HepG2 (cell line): ENCODE data around the gene SOX5. TPM values are rescaled to one million over a fixed set of nuclear protein-coding genes. Genes with fewer than 3 reads are reported as not detected.

Experiments
- ATAC-seq: fragments of 200-7000 bp; cut with Tn5 transposase; 3 replicates; pipeline ENCODE4 v1.9.1; 2020; ENCODE audit warnings: mild to moderate bottlenecking, moderate library complexity
- BruUV-seq: library from RNA; stranded (reverse); fragments of 400-500 nt; replicated peaks from 2 replicates; lab custom pipeline; 2021; lab: Mats Ljungman, UMichigan
- CTCF ChIA-PET: fragments of 300-600 bp; formaldehyde crosslinking; extraction: SDS; loops from one replicate; lab custom pipeline; 2021; ENCODE audit warnings: low total read pairs, inconsistent platforms, low intra/inter-chr PET ratio; lab: Yijun Ruan, JAX
- POLR2A ChIA-PET: fragments of 350-600 bp; sonication (Branson Sonifier 250); formaldehyde crosslinking; loops from one replicate; lab custom pipeline; 2020; ENCODE audit warnings: antibody characterized with exemption, inconsistent platforms; lab: Yijun Ruan, JAX
- DNase-seq: peaks from one replicate; pipeline ENCODE4 v3.0.0-alpha.2; 2015; ENCODE audit warnings: low spot score
- FAIRE-seq: peaks from 3 replicates; lab custom pipeline; 2011; peaks lifted over from hg19 to GRCh38; lab: Jason Lieb, UNC
- H2AFZ ChIP-seq: one replicate; pipeline ENCODE4 v1.6.1; 2011; ENCODE audit warnings: low read length, inconsistent platforms
- H3K27ac ChIP-seq: fragments of 300-600 bp; 3 replicates; pipeline ENCODE4 v1.8.0; 2011; ENCODE audit warnings: mixed run types, mild to moderate bottlenecking, mixed read lengths, low read length, inconsistent platforms; ENCODE audit not compliant: insufficient read depth; ENCODE audit errors: extremely low read length
- H3K27me3 ChIP-seq, 2 experiments: fragments of 200-600 bp in 1 of 2; 2 replicates in 1 of 2; 3 replicates in 1 of 2; pipeline versions ENCODE4 v1.6.0 to v1.8.0; 2011; ENCODE audit warnings: low read length in 2 of 2, mild to moderate bottlenecking in 2 of 2, moderate library complexity in 2 of 2, inconsistent platforms in 1 of 2; ENCODE audit not compliant: insufficient read depth in 2 of 2, control insufficient read depth in 1 of 2
- H3K36me3 ChIP-seq, 2 experiments: fragments of 200-600 bp in 1 of 2; replicated peaks in 1 of 2; 2 replicates in 1 of 2; 3 replicates in 1 of 2; pipeline versions ENCODE4 v1.5.1 to v1.8.0; 2011; ENCODE audit warnings: low read length in 2 of 2, inconsistent platforms in 1 of 2; ENCODE audit not compliant: insufficient read depth in 2 of 2, control insufficient read depth in 1 of 2
- H3K4me1 ChIP-seq: 2 replicates; pipeline ENCODE4 v1.5.1; 2012; ENCODE audit warnings: low read length, inconsistent platforms; ENCODE audit not compliant: insufficient read depth
- H3K4me2 ChIP-seq: 2 replicates; pipeline ENCODE4 v1.6.0; 2011; ENCODE audit warnings: low read depth, low read length, inconsistent platforms
- H3K4me3 ChIP-seq, 3 experiments: fragments of 200-600 bp in 1 of 3; sonication (generic), shearing (Covaris generic) in 1 of 3; replicated peaks in 1 of 3; 2 replicates each; pipeline ENCODE4 v1.5.1; 2011 to 2016; ENCODE audit warnings: low read length in 3 of 3, inconsistent platforms in 2 of 3, low read depth in 2 of 3, mild to moderate bottlenecking in 2 of 3, control low read depth in 1 of 3, mixed read lengths in 1 of 3; ENCODE audit not compliant: insufficient read depth in 1 of 3
- H3K79me2 ChIP-seq: one replicate; pipeline ENCODE4 v1.6.1; 2011; ENCODE audit warnings: low read length, inconsistent platforms; ENCODE audit not compliant: insufficient read depth
- H3K9ac ChIP-seq: 2 replicates; pipeline ENCODE4 v1.6.0; 2011; ENCODE audit warnings: mild to moderate bottlenecking, low read depth, low read length, inconsistent platforms; ENCODE audit not compliant: insufficient read depth
- H3K9me3 ChIP-seq: 2 replicates; pipeline ENCODE4 v1.5.1; 2012; ENCODE audit warnings: mild to moderate bottlenecking, low read length
- H4K20me1 ChIP-seq: 2 replicates; pipeline ENCODE4 v1.6.0; 2011; ENCODE audit warnings: inconsistent platforms, mild to moderate bottlenecking, low read length, moderate library complexity; ENCODE audit not compliant: insufficient read depth
- GLI4 ChIP-seq: sonication (generic); formaldehyde crosslinking; IDR thresholded peaks from 2 replicates; pipeline ENCODE4 v1.5.1; 2020; ENCODE audit warnings: missing genetic modification reagents, mild to moderate bottlenecking, moderate library complexity, borderline replicate concordance
- HNF4A ChIP-seq: sonication (generic); formaldehyde crosslinking; IDR thresholded peaks from 2 replicates; pipeline ENCODE4 v1.4.0; 2020; ENCODE audit warnings: missing genetic modification reagents
- HNRNPL ChIP-seq: fragments of 200-400 bp; formaldehyde crosslinking; IDR thresholded peaks from 2 replicates; pipeline ENCODE4 v1.6.1; 2017; ENCODE audit warnings: mild to moderate bottlenecking, low read depth, low read length
- KLF16 ChIP-seq, 2 experiments: sonication (generic) in 1 of 2; formaldehyde crosslinking in 1 of 2; IDR thresholded peaks; 2 replicates each; pipeline versions ENCODE4 v1.6.1 to v1.8.0; 2016 to 2023; ENCODE audit warnings: missing genetic modification reagents in 2 of 2, missing compliant biosample characterization in 1 of 2
- SRF ChIP-seq: IDR thresholded peaks from 2 replicates; pipeline ENCODE4 v1.6.1; 2011; ENCODE audit warnings: mild to moderate bottlenecking, low read depth, low read length, moderate library complexity
- SSRP1 ChIP-seq: IDR thresholded peaks from 2 replicates; pipeline ENCODE4 v1.6.1; 2016; ENCODE audit warnings: control low read depth
- ZNF724P ChIP-seq: sonication (generic); formaldehyde crosslinking; IDR thresholded peaks from 2 replicates; pipeline ENCODE4 v1.8.0; 2022; ENCODE audit warnings: missing genetic modification reagents, borderline replicate concordance
- WGBS: methylation state at CpG from one replicate; pipeline ENCODE4 v1.1.6; 2017; ENCODE audit warnings: low lambda C conversion rate; 5-methylcytosine and 5-hydroxymethylcytosine counted together
- in situ Hi-C: cut with HindIII; loops from 2 replicates; pipeline ENCODE4 v1.10.0; 2017; ENCODE audit warnings: low pct_unique_long_range_greater_than_20kb; ENCODE audit not compliant: extremely low pct_ligation_motif_present
- intact Hi-C: fragments of 100-400 bp; cut with micrococcal nuclease; formaldehyde crosslinking; loops from one replicate; pipeline ENCODE4 v1.10.0; 2022; ENCODE audit not compliant: unreplicated experiment
- polyA plus RNA-seq, 8 experiments: library from polyadenylated mRNA; depleted of rRNA in 3 of 8; stranded (reverse) in 7 of 8; unstranded in 1 of 8; fragments of >200 nt; fragmentation: Illumina TruSeq in 4 of 8; extraction: Trizol in 4 of 8; gene quantifications; 2 replicates each; pipeline versions ENCODE4 v1.2.1 to v1.2.3, GENCODE V29; 2011 to 2016; ENCODE audit warnings: low read depth in 4 of 8, missing spikeins in 1 of 8, mixed read lengths in 1 of 8; ENCODE audit not compliant: insufficient read depth in 1 of 8
- total RNA-seq, 5 experiments: library from RNA; depleted of rRNA; stranded (reverse); fragments of >200 nt; fragmentation: Illumina TruSeq; extraction: Trizol; gene quantifications; 2 replicates each; pipeline ENCODE4 v1.2.3, GENCODE V29; 2016; ENCODE audit warnings: low read depth in 1 of 5
- TF ChIP-seq, protein P1 (sequence below): IDR thresholded peaks from 2 replicates; pipeline ENCODE4 v1.6.1; 2016; ENCODE audit warnings: low read depth, borderline replicate concordance
- TF ChIP-seq, protein P2 (sequence below): sonication (generic); formaldehyde crosslinking; IDR thresholded peaks from 2 replicates; pipeline ENCODE4; 2020; ENCODE audit warnings: missing genetic modification reagents, mild to moderate bottlenecking, borderline replicate concordance
- TF ChIP-seq, protein P3 (sequence below): sonication (generic); formaldehyde crosslinking; IDR thresholded peaks from 2 replicates; pipeline ENCODE4 v1.4.0; 2020; ENCODE audit warnings: low read depth, mild to moderate bottlenecking, missing genetic modification reagents
- TF ChIP-seq, protein P4 (sequence below): sonication (generic); formaldehyde crosslinking; IDR thresholded peaks from 2 replicates; pipeline ENCODE4 v1.8.0; 2022; ENCODE audit warnings: missing genetic modification reagents, mild to moderate bottlenecking, moderate library complexity, borderline replicate concordance
- TF ChIP-seq, protein P5 (sequence below): sonication (generic); formaldehyde crosslinking; IDR thresholded peaks from 2 replicates; pipeline ENCODE4 v1.5.1; 2020; ENCODE audit warnings: mild to moderate bottlenecking, missing genetic modification reagents, moderate library complexity
- TF ChIP-seq, protein P6 (sequence below): IDR thresholded peaks from 2 replicates; pipeline ENCODE4 v1.6.1; 2016; ENCODE audit warnings: mild to moderate bottlenecking
- TF ChIP-seq, protein P7 (sequence below): sonication (generic); IDR thresholded peaks from 2 replicates; pipeline ENCODE4 v1.6.1; 2016; ENCODE audit warnings: low read depth, borderline replicate concordance

SOX5 gene
- total and polyA plus RNA-seq, 2 of the 13 experiments (the other 11 are each of a cell fraction or from before 2014, with no cell fraction given), result 18.5 to 76.4 TPM

DNA sequence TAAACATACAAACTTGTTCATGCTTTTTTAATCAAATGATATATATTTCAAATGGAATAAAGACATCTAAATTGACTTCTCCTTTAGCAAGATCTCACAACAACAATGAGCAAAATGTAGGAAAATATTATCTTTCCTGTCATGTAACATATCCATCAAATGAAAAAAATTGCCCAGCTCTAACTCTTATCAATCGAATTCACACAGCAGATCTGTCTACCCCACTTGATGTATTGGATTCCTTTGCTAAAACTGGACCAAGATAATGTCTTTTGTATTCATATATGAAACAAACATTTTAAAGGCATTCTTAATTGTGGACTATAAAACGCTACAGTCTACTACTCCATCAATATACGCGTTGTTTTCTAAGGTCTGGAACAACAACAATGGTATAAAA is 218.0 kb downstream of the SOX5 start:
- Histone ChIP-seq H3K79me2 (no peaks in the 10 kb centered on the region), H3K27me3 (no peaks in the 10 kb centered on the region), H3K9me3 (no peaks in the 10 kb centered on the region), H3K27ac (no peak overlapping the region), H2AFZ (no peak overlapping the region), H3K4me1 (no peaks in the 10 kb centered on the region), H3K4me3 (no peak overlapping the region), H4K20me1 (no peaks in the 10 kb centered on the region), H3K9ac (no peak overlapping the region), H3K4me2 (no peak overlapping the region), H3K36me3 (peaks cover 4 to 54% of the 10 kb centered on the region in 2 experiments)
- in situ Hi-C loops, result no loop called here
- FAIRE-seq (no peak), ATAC-seq (no peak), DNase-seq (no peak)
- TF ChIP-seq, protein P1, sequence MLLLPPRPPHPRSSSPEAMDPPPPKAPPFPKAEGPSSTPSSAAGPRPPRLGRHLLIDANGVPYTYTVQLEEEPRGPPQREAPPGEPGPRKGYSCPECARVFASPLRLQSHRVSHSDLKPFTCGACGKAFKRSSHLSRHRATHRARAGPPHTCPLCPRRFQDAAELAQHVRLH (CRISPR knock-in tag), result no peak
- TF ChIP-seq, protein P2, sequence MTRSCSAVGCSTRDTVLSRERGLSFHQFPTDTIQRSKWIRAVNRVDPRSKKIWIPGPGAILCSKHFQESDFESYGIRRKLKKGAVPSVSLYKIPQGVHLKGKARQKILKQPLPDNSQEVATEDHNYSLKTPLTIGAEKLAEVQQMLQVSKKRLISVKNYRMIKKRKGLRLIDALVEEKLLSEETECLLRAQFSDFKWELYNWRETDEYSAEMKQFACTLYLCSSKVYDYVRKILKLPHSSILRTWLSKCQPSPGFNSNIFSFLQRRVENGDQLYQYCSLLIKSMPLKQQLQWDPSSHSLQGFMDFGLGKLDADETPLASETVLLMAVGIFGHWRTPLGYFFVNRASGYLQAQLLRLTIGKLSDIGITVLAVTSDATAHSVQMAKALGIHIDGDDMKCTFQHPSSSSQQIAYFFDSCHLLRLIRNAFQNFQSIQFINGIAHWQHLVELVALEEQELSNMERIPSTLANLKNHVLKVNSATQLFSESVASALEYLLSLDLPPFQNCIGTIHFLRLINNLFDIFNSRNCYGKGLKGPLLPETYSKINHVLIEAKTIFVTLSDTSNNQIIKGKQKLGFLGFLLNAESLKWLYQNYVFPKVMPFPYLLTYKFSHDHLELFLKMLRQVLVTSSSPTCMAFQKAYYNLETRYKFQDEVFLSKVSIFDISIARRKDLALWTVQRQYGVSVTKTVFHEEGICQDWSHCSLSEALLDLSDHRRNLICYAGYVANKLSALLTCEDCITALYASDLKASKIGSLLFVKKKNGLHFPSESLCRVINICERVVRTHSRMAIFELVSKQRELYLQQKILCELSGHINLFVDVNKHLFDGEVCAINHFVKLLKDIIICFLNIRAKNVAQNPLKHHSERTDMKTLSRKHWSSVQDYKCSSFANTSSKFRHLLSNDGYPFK (CRISPR knock-in tag), result no peak
- TF ChIP-seq, protein P3, sequence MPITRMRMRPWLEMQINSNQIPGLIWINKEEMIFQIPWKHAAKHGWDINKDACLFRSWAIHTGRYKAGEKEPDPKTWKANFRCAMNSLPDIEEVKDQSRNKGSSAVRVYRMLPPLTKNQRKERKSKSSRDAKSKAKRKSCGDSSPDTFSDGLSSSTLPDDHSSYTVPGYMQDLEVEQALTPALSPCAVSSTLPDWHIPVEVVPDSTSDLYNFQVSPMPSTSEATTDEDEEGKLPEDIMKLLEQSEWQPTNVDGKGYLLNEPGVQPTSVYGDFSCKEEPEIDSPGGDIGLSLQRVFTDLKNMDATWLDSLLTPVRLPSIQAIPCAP (CRISPR knock-in tag), result no peak
- TF ChIP-seq, protein P4, sequence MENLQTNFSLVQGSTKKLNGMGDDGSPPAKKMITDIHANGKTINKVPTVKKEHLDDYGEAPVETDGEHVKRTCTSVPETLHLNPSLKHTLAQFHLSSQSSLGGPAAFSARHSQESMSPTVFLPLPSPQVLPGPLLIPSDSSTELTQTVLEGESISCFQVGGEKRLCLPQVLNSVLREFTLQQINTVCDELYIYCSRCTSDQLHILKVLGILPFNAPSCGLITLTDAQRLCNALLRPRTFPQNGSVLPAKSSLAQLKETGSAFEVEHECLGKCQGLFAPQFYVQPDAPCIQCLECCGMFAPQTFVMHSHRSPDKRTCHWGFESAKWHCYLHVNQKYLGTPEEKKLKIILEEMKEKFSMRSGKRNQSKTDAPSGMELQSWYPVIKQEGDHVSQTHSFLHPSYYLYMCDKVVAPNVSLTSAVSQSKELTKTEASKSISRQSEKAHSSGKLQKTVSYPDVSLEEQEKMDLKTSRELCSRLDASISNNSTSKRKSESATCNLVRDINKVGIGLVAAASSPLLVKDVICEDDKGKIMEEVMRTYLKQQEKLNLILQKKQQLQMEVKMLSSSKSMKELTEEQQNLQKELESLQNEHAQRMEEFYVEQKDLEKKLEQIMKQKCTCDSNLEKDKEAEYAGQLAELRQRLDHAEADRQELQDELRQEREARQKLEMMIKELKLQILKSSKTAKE (CRISPR knock-in tag), result no peak
- TF ChIP-seq, protein P5, sequence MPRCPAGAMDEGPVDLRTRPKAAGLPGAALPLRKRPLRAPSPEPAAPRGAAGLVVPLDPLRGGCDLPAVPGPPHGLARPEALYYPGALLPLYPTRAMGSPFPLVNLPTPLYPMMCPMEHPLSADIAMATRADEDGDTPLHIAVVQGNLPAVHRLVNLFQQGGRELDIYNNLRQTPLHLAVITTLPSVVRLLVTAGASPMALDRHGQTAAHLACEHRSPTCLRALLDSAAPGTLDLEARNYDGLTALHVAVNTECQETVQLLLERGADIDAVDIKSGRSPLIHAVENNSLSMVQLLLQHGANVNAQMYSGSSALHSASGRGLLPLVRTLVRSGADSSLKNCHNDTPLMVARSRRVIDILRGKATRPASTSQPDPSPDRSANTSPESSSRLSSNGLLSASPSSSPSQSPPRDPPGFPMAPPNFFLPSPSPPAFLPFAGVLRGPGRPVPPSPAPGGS (CRISPR knock-in tag), result no peak
- TF ChIP-seq, protein P6, sequence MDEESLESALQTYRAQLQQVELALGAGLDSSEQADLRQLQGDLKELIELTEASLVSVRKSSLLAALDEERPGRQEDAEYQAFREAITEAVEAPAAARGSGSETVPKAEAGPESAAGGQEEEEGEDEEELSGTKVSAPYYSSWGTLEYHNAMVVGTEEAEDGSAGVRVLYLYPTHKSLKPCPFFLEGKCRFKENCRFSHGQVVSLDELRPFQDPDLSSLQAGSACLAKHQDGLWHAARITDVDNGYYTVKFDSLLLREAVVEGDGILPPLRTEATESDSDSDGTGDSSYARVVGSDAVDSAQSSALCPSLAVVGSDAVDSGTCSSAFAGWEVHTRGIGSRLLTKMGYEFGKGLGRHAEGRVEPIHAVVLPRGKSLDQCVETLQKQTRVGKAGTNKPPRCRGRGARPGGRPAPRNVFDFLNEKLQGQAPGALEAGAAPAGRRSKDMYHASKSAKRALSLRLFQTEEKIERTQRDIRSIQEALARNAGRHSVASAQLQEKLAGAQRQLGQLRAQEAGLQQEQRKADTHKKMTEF, result no peak
- TF ChIP-seq HNRNPL (no peak), ZNF724P (CRISPR knock-in tag) (no peak), SSRP1 (CRISPR knock-in tag) (no peak), HNF4A (no peak), KLF16 (CRISPR knock-in tag; IDR thresholded peaks at IDR 0.05) (no peak), SRF (no peak), GLI4 (CRISPR knock-in tag) (no peak)
- TF ChIP-seq, protein P7, sequence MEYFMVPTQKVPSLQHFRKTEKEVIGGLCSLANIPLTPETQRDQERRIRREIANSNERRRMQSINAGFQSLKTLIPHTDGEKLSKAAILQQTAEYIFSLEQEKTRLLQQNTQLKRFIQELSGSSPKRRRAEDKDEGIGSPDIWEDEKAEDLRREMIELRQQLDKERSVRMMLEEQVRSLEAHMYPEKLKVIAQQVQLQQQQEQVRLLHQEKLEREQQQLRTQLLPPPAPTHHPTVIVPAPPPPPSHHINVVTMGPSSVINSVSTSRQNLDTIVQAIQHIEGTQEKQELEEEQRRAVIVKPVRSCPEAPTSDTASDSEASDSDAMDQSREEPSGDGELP, result no peak
- intact Hi-C loops, result no loop called here
- 97% methylated on average over 4 of the region's 4 CpGs for WGBS
- ChIA-PET CTCF (no interaction called here), POLR2A (no interaction called here)
- BruUV-seq, result no TSS peak
